HFF-Myc (cell line): Measurements from ENCODE around the gene STPG2.

Experiments
- DNase-seq: peaks from one replicate; pipeline ENCODE4 v3.0.0-alpha.2; 2011; ENCODE audit warnings: low read depth; ENCODE audit errors: extremely low read depth
- H3K4me3 ChIP-seq: replicated peaks from 2 replicates; pipeline ENCODE4 v1.5.1; 2011; ENCODE audit warnings: low read depth, mild to moderate bottlenecking, control low read depth, low read length
- TF ChIP-seq, protein P1 (sequence below): IDR thresholded peaks from 2 replicates; pipeline ENCODE4 v1.5.1; 2012; ENCODE audit warnings: mild to moderate bottlenecking, low read depth, low read length, control low read depth; ENCODE audit errors: missing control alignments

STPG2 gene

GRCh38 chr4:98166025-98166730 lies 22.9 kb upstream of the STPG2 start:
- TF ChIP-seq, protein P1, sequence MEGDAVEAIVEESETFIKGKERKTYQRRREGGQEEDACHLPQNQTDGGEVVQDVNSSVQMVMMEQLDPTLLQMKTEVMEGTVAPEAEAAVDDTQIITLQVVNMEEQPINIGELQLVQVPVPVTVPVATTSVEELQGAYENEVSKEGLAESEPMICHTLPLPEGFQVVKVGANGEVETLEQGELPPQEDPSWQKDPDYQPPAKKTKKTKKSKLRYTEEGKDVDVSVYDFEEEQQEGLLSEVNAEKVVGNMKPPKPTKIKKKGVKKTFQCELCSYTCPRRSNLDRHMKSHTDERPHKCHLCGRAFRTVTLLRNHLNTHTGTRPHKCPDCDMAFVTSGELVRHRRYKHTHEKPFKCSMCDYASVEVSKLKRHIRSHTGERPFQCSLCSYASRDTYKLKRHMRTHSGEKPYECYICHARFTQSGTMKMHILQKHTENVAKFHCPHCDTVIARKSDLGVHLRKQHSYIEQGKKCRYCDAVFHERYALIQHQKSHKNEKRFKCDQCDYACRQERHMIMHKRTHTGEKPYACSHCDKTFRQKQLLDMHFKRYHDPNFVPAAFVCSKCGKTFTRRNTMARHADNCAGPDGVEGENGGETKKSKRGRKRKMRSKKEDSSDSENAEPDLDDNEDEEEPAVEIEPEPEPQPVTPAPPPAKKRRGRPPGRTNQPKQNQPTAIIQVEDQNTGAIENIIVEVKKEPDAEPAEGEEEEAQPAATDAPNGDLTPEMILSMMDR = no peak
- DNase-seq = no peak
- H3K4me3 ChIP-seq = no peak overlapping the region

- no peak overlapping the region for H3K4me3 ChIP-seq
- TF ChIP-seq, protein P1 = no peak
- no peak for DNase-seq
Measured at GRCh38 chr4:98162696-98163095, 19.4 kb upstream of the STPG2 start.

DNA sequence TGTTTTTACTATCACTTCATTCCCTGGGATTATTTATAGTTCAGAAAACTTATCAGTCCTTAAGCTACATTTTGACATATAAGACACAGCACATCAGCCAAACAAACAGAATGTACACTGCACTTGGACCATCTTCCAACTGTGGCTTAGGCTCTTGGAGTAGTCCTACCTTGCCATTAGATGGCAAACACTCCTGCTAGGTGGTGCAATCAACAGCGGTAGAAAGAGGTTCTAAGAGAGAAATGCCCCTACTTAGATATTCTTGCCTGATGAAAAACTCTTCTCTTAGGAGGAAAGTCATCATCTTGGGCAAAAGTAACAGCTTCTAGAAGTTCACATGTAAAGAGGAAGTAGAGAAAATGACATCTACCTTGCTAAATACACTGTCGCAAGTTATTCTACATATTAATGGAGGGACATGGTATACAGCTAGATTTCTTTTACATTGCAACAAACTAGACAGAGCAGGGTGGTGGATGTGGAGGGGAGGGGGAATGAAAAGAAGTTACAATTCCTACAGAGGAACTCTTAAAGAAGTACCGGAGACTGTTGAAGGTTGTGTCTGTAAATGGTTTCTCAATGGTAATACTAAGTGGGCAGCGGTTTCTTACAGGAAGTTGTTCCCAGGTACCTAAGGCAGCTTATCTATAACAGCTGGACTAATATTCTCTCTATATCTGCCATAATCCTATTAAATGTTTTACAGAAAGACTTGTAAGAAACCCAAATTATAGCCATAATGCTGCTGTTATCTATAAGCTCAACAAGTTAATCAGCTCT lies 8.1 kb upstream of the STPG2 start:
- DNase-seq = no peak
- TF ChIP-seq, protein P1 = no peak
- no peak overlapping the region for H3K4me3 ChIP-seq

- DNase-seq = no peak
- H3K4me3 ChIP-seq = no peak overlapping the region
- TF ChIP-seq, protein P1 = no peak
Measured at GRCh38 chr4:98150092-98150761, 7.0 kb upstream of the STPG2 start.

DNA sequence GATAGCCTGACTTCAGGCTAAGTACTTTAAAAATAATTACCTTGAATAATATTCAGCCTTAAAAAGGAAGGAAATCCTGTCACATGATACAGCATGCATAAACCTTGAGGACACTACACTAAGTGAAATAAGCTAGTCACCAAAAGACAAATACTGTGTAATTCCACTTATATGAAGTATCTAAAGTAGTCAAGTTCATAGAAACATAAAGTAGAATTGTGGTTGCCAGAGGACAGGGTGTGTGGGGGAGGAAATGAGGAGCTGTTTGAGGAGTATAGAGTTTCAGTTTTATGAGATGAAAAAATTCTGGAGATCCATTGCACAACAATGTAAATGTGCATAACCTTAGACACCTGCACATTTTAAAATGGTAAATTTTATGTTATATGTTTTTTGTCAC lies 5.6 kb upstream of the STPG2 start:
- no peak for DNase-seq
- TF ChIP-seq, protein P1 = no peak
- no peak overlapping the region for H3K4me3 ChIP-seq

GRCh38 chr4:98126141-98126540 lies 17.1 kb downstream of the STPG2 start:
- TF ChIP-seq, protein P1 = no peak
- H3K4me3 ChIP-seq = no peak overlapping the region
- DNase-seq = no peak
